AG10803 (cell line): ENCODE data around the gene SUSD3.

Experiments used
- DNase-seq: peaks from one replicate; pipeline ENCODE4 v3.0.0; 2010; ENCODE audit warnings: low read depth
- H3K4me3 ChIP-seq: 2 replicates; pipeline ENCODE4 v1.5.1; 2011; ENCODE audit warnings: mild to moderate bottlenecking, low read length, control low read depth
- CTCF ChIP-seq: conservative IDR thresholded peaks from 2 replicates; pipeline ENCODE4 v1.5.1; 2011; ENCODE audit warnings: mild to moderate bottlenecking, low read length, control low read depth, inconsistent platforms

SUSD3 gene

GRCh38 chr9:93059715-93060578, 1.4 kb downstream of the SUSD3 start:
- no peak overlapping the region for H3K4me3 ChIP-seq
- no peak for DNase-seq
- TF ChIP-seq CTCF: no peak

DNA sequence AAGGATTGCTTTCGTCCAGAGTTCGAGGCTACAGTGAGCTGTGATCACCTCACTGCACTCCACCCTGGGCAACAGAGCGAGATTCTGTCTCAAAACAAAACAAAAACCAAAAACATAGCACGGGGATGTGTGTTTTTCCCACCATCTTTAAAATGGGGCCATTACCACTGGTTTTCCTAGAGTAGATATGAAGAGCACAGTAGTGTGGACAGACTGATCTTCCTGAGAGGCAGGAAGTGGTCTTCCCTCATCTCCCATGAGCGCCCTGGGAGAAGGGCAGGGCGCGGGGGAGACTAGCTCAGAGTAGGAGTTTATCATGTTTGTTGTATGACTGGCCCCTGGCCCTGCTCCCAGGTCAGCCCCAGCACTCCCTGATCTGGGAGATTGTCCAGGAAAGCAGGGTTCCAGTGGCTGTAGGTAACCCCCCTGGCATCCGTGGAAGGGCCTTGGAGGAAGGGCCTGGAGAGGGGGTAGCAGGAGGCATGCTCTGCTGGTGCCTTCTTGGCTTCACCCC, 2.3 kb downstream of the SUSD3 start:
- no peak overlapping the region for H3K4me3 ChIP-seq
- DNase-seq: peak; percentile 70
- no peak for TF ChIP-seq CTCF

- no peak for TF ChIP-seq CTCF
- no peak for DNase-seq
- no peak overlapping the region for H3K4me3 ChIP-seq
Observed at GRCh38 chr9:93061260-93061751, 2.8 kb downstream of the SUSD3 start.

DNA sequence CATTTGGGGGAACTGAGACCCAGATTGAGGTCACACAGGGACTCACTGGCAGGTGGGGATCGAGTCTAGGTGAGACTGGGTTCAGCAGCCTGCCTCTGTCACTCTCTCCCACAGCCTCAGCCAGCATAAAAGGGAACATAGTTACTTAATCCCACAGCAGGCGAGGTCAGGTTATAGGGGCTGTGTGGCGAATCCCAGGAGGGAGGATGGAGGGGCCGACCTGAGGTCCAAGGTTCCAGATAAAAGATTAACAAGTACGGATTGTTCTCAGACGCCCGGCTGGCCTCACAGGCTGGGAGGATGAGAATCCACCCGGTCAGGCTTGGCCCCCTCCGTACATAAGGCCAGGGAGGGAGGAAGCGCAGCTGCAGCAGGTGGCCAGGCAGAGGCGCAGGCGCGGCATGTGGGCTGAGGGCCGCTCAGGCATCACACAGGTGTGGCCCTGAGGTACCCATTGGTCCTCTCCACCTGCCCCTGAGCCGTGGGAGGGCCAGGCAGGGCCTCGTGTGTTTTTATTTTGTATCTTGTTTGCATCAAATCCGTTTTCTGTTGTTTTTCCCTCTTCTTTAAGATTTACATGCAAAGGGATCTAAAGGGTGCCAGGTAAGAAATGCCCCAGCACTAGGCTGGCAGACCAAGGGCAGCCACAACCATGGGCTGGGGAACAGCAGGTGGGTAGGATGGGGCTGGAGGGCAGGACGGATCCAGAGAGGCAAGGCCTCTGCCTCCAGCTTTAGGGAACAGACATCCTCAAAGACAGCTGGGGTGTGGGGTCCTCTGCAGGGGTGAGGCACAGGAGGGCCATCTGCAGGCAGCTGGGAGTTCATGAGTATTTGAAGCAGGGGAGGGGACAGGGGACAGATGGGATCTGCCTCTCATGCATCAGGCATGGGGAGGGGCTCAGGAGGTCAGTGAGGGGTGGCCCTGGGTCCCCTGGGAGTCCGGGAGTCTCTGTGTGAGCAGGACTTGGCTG, 3.6 kb downstream of the SUSD3 start:
- DNase-seq: no peak
- no peak for TF ChIP-seq CTCF
- H3K4me3 ChIP-seq: no peak overlapping the region

DNA sequence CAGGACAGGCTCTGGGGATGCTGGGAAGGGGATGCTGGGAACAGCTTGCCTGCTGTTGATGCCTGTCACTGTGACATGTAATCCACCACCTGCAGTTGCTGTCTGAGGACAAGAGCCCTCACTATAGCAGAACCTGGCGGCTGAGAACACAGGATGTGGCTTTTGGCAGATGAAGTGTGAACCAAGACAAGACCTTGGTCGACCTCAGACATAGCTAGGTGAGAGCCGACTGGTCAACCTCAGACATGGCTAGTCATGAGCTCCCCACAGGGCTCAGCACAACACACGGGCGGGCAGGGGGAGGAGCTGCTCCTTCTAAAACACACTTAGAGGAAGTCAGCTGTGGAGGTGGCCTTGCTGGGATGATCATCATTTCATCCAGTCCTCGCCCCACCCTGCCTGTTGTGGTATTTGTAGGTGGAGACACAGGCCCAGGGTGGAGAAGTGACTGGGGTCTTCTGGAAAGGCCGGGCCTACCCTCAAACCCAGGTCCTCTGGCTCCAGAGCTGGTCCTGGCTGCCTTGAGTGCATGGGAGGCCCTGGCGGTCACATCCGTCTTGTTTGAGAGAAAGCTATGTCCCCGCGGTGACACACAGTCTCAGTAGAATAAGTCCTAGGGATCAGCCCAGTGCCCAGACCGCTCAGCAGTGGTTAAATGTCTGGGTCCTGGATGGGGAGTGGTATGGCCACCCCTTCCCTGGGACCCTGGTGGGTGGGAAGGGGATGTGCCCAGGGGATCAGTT, 6.1 kb downstream of the SUSD3 start:
- no peak for TF ChIP-seq CTCF
- DNase-seq: no peak
- H3K4me3 ChIP-seq: no peak overlapping the region

GRCh38 chr9:93065135-93065720, 6.7 kb downstream of the SUSD3 start:
- TF ChIP-seq CTCF: no peak
- H3K4me3 ChIP-seq: no peak overlapping the region
- no peak for DNase-seq
